Smooth muscle cell (in vitro differentiated cells): ENCODE results near the gene SNTG2. TPM values are rescaled to one million over a fixed set of nuclear protein-coding genes. Genes with fewer than 3 reads are reported as not detected.

Experiments used
- DNase-seq: peaks from one replicate; lab custom pipeline; 2025; ENCODE audit not compliant: unreplicated experiment; lab: John Stamatoyannopoulos, UW
- H2AFZ ChIP-seq: fragments of 200-600 bp; sonication (generic); 2 replicates; pipeline ENCODE4 v1.6.0; 2016; ENCODE audit warnings: antibody characterized with exemption, low read depth, mild to moderate bottlenecking
- H3F3A ChIP-seq: fragments of 200-600 bp; sonication (generic); 2 replicates; pipeline ENCODE4 v1.6.0; 2017; ENCODE audit warnings: antibody characterized with exemption, low read depth
- H3K27ac ChIP-seq: fragments of 200-600 bp; sonication (generic); 2 replicates; pipeline ENCODE4 v1.5.1; 2016; ENCODE audit warnings: low read depth, mild to moderate bottlenecking
- H3K27me3 ChIP-seq: fragments of 200-600 bp; sonication (generic); 2 replicates; pipeline ENCODE4 v1.6.1; 2016; ENCODE audit warnings: low read depth, mild to moderate bottlenecking
- H3K36me3 ChIP-seq: fragments of 200-600 bp; sonication (generic); 2 replicates; pipeline ENCODE4 v1.5.1; 2016; ENCODE audit warnings: low read depth
- H3K4me1 ChIP-seq: fragments of 200-600 bp; sonication (generic); 2 replicates; pipeline ENCODE4 v1.5.1; 2016; ENCODE audit warnings: low read depth
- H3K4me2 ChIP-seq: fragments of 200-600 bp; sonication (generic); 2 replicates; pipeline ENCODE4 v1.6.0; 2016; ENCODE audit warnings: mild to moderate bottlenecking
- H3K4me3 ChIP-seq: fragments of 200-600 bp; sonication (generic); 2 replicates; pipeline ENCODE4 v1.5.1; 2016; ENCODE audit warnings: mild to moderate bottlenecking
- H3K79me2 ChIP-seq: fragments of 200-600 bp; sonication (generic); 2 replicates; pipeline ENCODE4 v1.6.0; 2016; ENCODE audit warnings: low read depth, mild to moderate bottlenecking
- H3K9ac ChIP-seq: fragments of 200-600 bp; sonication (generic); 2 replicates; pipeline ENCODE4 v1.6.0; 2016; ENCODE audit warnings: low read depth
- H3K9me3 ChIP-seq: fragments of 200-600 bp; sonication (generic); replicated peaks from 2 replicates; pipeline ENCODE4 v1.5.1; 2016; ENCODE audit warnings: low read depth
- H4K20me1 ChIP-seq: fragments of 200-600 bp; sonication (generic); 2 replicates; pipeline ENCODE4 v1.6.0; 2016; ENCODE audit warnings: low read depth
- CTCF ChIP-seq: fragments of 200-600 bp; sonication (generic); IDR thresholded peaks from 2 replicates; pipeline ENCODE4 v1.5.1; 2017; ENCODE audit warnings: borderline replicate concordance, mild to moderate bottlenecking, antibody characterized with exemption; ENCODE audit not compliant: insufficient read depth, poor library complexity, severe bottlenecking
- WGBS: methylation state at CpG from one replicate; pipeline ENCODE4 v1.1.7; 2016; ENCODE audit warnings: low lambda C conversion rate; 5-methylcytosine and 5-hydroxymethylcytosine counted together
- polyA plus RNA-seq: library from polyadenylated mRNA; unstranded; fragments of >200 nt; fragmentation: Nextera tagmentation; extraction: Ambion mirVana; gene quantifications from 2 replicates; pipeline ENCODE4 v1.2.1, GENCODE V29; 2016
- total RNA-seq: library from RNA; depleted of rRNA; stranded (reverse); fragments of >200 nt; gene quantifications from 2 replicates; pipeline ENCODE4 v1.2.3, GENCODE V29; 2014

Gene SNTG2
- total and polyA plus RNA-seq, 2 experiments from 2014 or later = 0.56 TPM; not detected in 1

GRCh38 chr2:1251520-1251919, 300.9 kb downstream of the SNTG2 start:
- Histone ChIP-seq H3K36me3 (no peaks in the 10 kb centered on the region), H3K9ac (no peak overlapping the region), H3K4me1 (no peaks in the 10 kb centered on the region), H3K27me3 (peaks cover 7% of the 10 kb centered on the region), H3K4me2 (no peak overlapping the region), H3F3A (no peaks in the 10 kb centered on the region), H4K20me1 (no peaks in the 10 kb centered on the region), H3K9me3 (no peaks in the 10 kb centered on the region), H3K4me3 (no peak overlapping the region), H3K27ac (no peak overlapping the region), H2AFZ (no peak overlapping the region), H3K79me2 (no peaks in the 10 kb centered on the region)
- DNase-seq = no peak
- WGBS = 91% methylated on average over 5 of the region's 5 CpGs
- no peak for TF ChIP-seq CTCF

DNA sequence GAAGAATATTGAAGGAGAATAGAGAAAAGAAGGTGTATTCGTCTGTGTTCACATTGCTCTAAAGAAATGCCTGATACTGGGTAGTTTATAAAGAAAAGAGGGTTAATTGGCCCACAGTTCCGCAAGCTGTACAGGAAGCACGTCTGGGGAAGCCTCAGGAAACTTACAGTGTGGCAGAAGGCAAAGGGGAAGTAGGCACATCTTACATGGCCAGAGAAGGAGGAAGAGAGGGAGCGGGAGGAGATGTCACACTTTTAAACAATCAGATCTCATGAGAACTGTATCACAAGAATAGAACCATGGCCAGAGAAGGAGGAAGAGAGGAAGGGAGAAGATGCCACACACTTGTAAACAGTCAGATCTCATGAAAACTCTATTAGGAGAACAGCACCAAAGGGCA, 303.0 kb downstream of the SNTG2 start:
- H3K36me3 ChIP-seq = no peaks in the 10 kb centered on the region
- H3K79me2 ChIP-seq = no peaks in the 10 kb centered on the region
- no peaks in the 10 kb centered on the region for H3F3A ChIP-seq
- no peak overlapping the region for H3K9ac ChIP-seq
- TF ChIP-seq CTCF = no peak
- H3K9me3 ChIP-seq = no peaks in the 10 kb centered on the region
- no peaks in the 10 kb centered on the region for H3K4me1 ChIP-seq
- no peak overlapping the region for H3K27ac ChIP-seq
- WGBS = 72% methylated on average over 4 of the region's 4 CpGs
- DNase-seq = no peak
- H2AFZ ChIP-seq = no peak overlapping the region
- H3K4me2 ChIP-seq = no peak overlapping the region
- H4K20me1 ChIP-seq = no peaks in the 10 kb centered on the region
- no peaks in the 10 kb centered on the region for H3K27me3 ChIP-seq
- H3K4me3 ChIP-seq = no peak overlapping the region

DNA sequence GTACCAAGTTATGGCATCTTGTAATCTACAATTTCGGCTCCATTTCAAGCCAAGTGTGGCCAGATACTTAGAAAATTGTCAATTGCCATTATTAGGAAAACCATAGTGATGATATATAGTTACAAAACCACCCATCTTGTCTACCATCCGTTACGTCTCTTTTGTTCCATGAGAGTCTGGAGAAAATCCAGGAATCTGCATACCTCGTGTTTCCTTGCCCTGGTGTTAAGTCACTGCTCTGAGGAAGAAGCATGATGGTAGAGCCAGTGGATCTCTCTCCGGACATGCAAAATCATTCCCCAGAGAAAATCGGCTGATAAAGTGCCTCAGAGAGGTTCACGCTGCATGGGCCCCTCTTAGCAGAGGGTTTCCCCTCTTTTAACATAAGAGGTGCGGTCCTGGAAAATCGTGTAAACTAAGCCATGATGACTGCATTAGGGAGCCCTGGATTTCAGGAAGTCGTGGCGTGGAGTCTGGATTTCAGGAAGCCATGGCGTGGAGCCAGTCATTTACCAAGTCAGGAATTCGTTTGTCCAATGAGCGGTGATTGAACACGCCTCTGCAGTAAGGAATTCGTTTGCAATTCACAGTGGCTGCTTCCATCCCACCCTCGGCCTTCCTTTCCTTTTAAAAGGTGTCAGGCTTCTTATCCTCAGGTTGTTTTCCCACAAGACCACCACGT, 304.2 kb downstream of the SNTG2 start:
- H3K4me1 ChIP-seq = no peaks in the 10 kb centered on the region
- DNase-seq = no peak
- H3K4me3 ChIP-seq = no peak overlapping the region
- no peaks in the 10 kb centered on the region for H4K20me1 ChIP-seq
- no peak overlapping the region for H2AFZ ChIP-seq
- no peaks in the 10 kb centered on the region for H3K36me3 ChIP-seq
- no peak overlapping the region for H3K27ac ChIP-seq
- no peak overlapping the region for H3K4me2 ChIP-seq
- WGBS = 85% methylated on average over 18 of the region's 18 CpGs
- H3K9ac ChIP-seq = no peak overlapping the region
- no peaks in the 10 kb centered on the region for H3K27me3 ChIP-seq
- no peak for TF ChIP-seq CTCF
- no peaks in the 10 kb centered on the region for H3K79me2 ChIP-seq
- no peaks in the 10 kb centered on the region for H3K9me3 ChIP-seq
- H3F3A ChIP-seq = no peaks in the 10 kb centered on the region
